HuH-7 (cell line): ENCODE data around the gene DNAJB13.

ENCODE experiments used
- DNase-seq: peaks from one replicate; pipeline ENCODE4 v3.0.0; 2011; ENCODE audit warnings: low spot score

DNAJB13 gene

GRCh38 chr11:73951797-73952196, 971 bp downstream of the DNAJB13 start:
- DNase-seq = no peak

- no peak for DNase-seq
Observed at GRCh38 chr11:73956876-73957653, 6.2 kb downstream of the DNAJB13 start.

GRCh38 chr11:73957654-73958361, 7.0 kb downstream of the DNAJB13 start:
- DNase-seq = no peak

- no peak for DNase-seq
Observed at GRCh38 chr11:73958521-73959141, 7.8 kb downstream of the DNAJB13 start.

GRCh38 chr11:73961321-73961720, 10.5 kb downstream of the DNAJB13 start:
- DNase-seq = no peak

GRCh38 chr11:73962101-73962705, 11.4 kb downstream of the DNAJB13 start:
- DNase-seq = no peak

- no peak for DNase-seq
Observed at GRCh38 chr11:73963861-73964260, 13.0 kb downstream of the DNAJB13 start.

GRCh38 chr11:73965076-73965763, 14.4 kb downstream of the DNAJB13 start:
- DNase-seq = no peak

- no peak for DNase-seq
Observed at GRCh38 chr11:73965764-73966121, 14.9 kb downstream of the DNAJB13 start.

GRCh38 chr11:73968356-73968966, 17.6 kb downstream of the DNAJB13 start:
- no peak for DNase-seq

GRCh38 chr11:73969091-73969490, 18.3 kb downstream of the DNAJB13 start:
- DNase-seq = no peak

- DNase-seq = no peak
Observed at GRCh38 chr11:73969991-73970800, 19.4 kb downstream of the DNAJB13 start.

- no peak for DNase-seq
Observed at GRCh38 chr11:73971175-73971719, 20.4 kb downstream of the DNAJB13 start.

GRCh38 chr11:73972187-73972586, 21.4 kb downstream of the DNAJB13 start:
- DNase-seq = no peak

GRCh38 chr11:73972620-73973449, 22.0 kb downstream of the DNAJB13 start:
- no peak for DNase-seq

GRCh38 chr11:73974604-73975478, 24.0 kb downstream of the DNAJB13 start:
- no peak for DNase-seq

GRCh38 chr11:73975479-73975757, 24.6 kb downstream of the DNAJB13 start:
- no peak for DNase-seq

GRCh38 chr11:73976451-73977151, 25.8 kb downstream of the DNAJB13 start:
- no peak for DNase-seq
